Left renal pelvis (tissue), 4 donors: Measurements from ENCODE around the gene NEURL2. TPM values are rescaled to one million over a fixed set of nuclear protein-coding genes. Genes with fewer than 3 reads are reported as not detected.
"Not testable (repeated sequence)": the region's sequence is repeated elsewhere in the genome, so short reads cannot be mapped to it uniquely, and the experiment has no call there.

ENCODE experiments used
- DNase-seq, 4 donors: peaks; one replicate each; pipeline ENCODE4 v3.0.0-alpha.2; 2013; ENCODE audit warnings: low read depth in 4 of 4, low spot score in 3 of 4
- polyA plus RNA-seq, 4 donors: library from polyadenylated mRNA; unstranded; fragments of 120-200 nt; gene quantifications; one replicate each; pipeline ENCODE4 v1.2.1, GENCODE V29; 2013; ENCODE audit not compliant: insufficient read length in 4 of 4

NEURL2 gene
- polyA plus RNA-seq, 4 donors = 2.0 to 11.0 (median 4.3) TPM

DNA sequence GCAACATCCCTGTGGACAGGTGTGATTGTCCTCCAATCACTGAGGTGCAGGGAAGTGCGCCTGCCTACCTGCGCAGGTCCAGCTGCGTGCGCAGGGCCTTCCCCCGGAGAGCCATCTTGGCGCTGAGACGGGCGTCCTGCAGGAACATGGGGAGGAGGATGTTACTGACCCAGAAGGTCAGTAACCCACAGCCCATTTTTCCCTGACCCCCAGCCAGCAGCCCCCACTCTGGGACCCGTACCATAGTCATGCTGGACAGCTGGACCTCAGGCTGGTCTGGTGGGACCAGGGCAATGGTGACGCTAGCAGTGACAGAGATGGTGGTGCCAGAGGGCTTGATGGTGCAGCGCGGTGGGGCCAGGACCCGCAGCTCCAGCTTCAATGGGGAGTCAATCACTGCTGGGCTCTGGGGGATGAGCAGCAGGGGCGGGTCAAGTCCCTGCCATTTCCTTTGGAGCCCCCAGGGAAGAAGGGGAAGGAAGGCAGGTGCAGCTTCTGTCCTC is 11.2 kb upstream of the NEURL2 start:
- DNase-seq = no peak

DNA sequence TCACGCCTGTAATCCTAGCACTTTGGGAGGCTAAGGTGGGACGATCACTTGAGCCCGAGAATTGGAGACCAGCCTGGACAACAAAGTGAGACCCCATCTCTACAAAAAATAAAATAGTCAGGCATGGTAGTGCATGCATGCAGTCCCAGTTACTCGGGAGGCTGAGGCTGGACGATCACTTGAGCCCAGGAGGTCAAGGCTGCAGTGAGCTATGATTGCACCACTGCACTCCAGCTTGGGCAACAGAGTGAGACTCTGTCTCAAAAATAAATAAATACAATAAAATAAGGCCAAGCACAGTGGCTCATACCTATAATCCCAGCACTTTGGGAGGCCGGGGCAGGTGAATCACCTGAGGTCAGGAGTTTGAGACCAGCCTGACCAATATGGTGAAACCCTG is 10.3 kb upstream of the NEURL2 start:
- DNase-seq = not testable (repeated sequence)

DNA sequence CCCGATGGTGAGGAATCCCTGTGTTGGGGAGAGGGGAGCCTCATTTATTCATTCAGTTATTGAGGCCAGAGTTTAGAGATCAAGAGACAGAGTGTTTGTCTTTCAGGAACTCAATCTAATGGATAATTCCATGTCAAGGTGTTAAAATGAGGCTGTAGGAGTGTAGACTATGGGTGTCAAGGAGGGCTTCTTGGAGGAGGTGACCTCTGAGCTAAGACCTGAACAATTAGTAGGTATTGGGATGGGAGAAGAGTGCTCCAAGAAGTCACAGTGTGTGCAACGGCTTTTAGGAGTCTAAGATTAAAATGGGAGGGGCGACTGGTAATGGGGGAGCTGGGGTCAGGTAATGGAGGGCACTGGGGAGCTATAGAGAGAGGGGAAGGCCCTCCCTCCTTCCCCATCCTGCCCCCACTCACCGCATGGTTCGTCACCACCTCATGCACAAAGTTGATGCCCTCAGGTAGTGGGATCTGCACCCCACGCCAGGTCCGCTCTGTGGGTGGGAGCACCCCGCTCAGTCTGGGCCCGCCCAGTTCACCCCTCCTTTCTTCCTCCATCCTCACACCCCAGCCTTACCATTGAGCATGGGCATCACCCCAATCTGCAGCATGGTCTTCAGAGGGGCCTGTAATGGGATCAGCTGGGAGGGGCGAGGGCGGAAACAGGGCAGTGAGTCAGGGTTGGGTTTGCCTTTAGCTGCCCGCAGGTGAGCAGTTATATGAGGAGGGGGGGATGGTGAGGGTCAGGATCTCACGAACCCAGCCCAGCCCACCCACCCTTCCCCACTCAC is 8.2 kb upstream of the NEURL2 start:
- DNase-seq = no peak

DNA sequence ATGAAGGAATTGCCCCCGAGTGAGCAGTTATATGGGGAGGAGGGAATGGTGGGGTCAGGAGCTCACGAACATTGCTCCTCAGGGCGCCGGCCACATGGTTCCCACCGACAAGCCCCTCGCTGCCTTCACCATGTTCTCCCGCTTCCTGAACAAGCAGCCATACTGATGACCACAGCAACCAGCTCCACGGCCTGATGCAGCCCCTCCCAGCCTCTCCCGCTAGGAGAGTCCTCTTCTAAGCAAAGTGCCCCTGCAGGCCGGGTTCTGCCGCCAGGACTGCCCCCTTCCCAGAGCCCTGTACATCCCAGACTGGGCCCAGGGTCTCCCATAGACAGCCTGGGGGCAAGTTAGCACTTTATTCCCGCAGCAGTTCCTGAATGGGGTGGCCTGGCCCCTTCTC is 7.3 kb upstream of the NEURL2 start:
- no peak for DNase-seq

DNA sequence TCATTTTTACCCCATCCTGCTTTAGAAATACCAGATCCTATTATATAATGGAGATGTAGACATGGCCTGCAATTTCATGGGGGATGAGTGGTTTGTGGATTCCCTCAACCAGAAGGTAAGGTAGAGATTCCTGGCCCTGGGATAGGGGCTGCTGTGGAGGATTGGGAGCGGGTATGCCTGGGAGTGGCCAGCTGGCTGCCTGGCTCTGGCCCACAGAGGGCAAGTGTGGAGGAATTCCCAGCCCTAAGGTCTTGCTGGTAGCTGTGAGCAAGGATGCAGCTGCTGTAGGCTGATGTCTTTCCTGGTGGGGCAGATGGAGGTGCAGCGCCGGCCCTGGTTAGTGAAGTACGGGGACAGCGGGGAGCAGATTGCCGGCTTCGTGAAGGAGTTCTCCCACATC is 6.7 kb upstream of the NEURL2 start:
- no peak for DNase-seq

DNA sequence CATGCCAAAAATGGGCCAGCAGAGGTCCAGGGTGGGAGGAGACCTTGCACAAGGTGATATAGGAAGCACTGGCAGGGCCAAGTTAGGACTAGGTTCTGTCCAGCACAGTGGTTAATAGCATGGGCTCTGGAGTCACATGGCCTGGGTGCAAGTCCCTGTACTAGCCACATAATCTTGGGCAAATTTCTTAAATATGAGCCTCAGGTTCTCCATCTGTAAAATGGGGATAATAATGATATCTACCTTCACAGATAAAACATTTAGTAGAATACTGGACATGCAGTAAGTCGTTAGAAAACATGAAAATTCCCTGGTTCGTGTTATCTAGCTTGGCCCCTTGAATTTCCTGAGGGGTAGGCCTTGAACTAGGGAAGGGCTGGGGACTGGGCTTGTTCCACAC is 6.3 kb upstream of the NEURL2 start:
- no peak for DNase-seq

DNA sequence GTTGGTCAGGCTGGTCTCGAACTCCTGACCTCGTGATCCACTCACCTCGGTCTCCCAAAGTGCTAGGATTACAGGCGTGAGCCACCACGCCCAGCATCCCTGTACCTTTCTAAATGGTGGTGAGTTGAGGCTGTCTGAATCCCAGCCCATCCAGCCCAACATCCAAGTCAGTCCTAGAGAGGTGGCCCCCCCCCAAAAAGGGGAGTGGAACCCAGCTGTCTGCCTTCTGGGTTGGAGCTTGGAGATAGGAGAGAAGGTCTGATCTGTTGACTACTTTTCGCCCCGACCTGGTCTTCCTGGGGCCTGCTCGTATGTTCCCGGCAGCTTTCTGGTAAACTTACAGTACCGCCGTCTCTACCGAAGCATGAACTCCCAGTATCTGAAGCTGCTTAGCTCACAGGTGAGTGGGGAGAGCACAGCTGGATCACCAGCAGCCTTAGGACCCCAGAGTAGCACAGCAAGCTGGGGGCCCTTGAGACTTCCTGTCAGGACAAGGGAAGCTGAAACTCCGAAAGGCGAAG is 5.7 kb upstream of the NEURL2 start:
- DNase-seq = no peak

DNA sequence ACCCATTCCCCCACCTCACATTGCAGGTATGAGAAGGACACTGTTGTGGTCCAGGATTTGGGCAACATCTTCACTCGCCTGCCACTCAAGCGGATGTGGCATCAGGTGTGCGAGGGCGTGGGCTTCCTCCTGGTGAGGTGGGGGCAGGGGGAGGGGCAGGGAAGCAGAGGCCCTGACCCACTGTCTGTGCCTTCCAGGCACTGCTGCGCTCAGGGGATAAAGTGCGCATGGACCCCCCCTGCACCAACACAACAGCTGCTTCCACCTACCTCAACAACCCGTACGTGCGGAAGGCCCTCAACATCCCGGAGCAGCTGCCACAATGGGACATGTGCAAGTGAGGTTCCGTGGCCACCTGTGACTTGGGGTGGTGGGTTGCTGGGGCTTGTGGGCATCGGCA is 3.8 kb upstream of the NEURL2 start:
- DNase-seq = no peak

DNA sequence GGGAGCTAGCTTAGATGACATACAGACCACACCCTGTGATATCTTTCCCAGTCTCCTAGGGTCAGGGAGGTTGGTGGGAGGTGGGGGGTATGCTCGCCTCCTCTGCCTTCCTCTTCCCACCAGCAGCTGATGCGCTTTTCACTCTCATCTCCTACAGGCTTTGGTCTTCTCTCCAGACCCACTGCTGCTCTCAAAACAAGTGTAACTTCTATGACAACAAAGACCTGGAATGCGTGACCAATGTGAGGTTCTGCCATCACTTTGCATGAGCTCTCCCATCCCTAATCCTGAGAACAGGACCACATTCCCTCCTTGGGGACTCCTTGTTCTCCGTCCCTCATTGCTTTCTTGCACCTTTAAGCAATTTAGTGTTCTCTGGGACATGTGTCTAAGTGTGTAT is 2.8 kb upstream of the NEURL2 start:
- no peak for DNase-seq

DNA sequence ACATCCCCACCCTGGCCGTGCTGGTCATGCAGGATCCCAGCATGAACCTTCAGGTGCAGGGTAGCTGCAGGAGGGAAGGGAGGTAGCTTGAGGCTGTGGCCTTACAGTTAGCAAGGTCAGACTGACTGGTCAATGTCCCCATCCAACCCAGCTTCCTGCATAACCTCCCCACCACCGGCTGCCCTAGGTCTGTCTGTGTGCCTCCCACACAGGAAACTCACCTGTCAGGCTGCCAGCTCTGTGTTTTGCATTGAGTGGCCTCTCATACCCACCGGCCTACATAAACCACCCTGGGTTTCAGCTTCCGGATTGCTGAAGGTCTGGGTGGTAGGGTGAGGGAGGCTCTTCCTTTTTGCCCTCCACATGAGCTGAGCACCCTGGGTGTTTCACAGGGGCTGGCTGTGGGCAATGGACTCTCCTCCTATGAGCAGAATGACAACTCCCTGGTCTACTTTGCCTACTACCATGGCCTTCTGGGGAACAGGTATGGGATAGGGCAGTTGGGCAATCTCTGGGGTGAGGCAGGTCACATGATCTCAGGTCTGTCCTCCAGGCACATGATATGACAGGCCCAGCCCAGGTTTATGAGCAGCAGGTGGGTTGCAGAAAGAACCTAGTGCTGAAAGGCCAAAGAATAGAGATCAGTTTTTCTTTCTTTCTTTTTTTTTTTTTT is 2.0 kb upstream of the NEURL2 start:
- no peak for DNase-seq

DNA sequence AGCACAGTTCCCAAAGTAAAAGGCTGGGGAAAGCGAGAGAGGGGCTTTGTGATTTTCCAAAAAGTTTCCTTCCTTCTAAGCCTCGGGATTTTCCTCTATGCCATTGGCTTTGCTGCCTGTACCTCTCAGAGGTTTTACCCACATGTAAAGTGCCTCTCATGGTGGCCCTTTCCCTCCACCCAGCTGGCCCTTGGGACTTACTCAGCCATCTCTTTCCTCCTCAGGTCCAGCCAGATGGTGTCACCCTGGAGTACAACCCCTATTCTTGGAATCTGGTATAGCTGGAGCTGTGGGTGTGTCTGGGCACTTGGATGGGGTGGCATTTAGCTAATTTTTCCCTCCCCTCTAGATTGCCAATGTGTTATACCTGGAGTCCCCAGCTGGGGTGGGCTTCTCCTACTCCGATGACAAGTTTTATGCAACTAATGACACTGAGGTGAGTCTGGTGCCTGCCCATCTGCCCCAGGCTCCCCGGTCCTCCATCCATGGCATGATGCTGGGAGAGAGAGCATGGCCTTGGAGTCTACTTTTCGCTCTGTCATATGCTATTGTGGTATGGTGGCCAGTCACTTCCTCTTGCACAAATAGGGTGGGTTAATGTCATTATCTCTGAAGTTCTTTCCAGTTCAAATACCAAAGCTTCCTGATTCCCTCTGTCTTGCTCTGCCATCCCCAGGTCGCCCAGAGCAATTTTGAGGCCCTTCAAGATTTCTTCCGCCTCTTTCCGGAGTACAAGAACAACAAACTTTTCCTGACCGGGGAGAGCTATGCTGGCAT is 1.2 kb upstream of the NEURL2 start:
- no peak for DNase-seq

DNA sequence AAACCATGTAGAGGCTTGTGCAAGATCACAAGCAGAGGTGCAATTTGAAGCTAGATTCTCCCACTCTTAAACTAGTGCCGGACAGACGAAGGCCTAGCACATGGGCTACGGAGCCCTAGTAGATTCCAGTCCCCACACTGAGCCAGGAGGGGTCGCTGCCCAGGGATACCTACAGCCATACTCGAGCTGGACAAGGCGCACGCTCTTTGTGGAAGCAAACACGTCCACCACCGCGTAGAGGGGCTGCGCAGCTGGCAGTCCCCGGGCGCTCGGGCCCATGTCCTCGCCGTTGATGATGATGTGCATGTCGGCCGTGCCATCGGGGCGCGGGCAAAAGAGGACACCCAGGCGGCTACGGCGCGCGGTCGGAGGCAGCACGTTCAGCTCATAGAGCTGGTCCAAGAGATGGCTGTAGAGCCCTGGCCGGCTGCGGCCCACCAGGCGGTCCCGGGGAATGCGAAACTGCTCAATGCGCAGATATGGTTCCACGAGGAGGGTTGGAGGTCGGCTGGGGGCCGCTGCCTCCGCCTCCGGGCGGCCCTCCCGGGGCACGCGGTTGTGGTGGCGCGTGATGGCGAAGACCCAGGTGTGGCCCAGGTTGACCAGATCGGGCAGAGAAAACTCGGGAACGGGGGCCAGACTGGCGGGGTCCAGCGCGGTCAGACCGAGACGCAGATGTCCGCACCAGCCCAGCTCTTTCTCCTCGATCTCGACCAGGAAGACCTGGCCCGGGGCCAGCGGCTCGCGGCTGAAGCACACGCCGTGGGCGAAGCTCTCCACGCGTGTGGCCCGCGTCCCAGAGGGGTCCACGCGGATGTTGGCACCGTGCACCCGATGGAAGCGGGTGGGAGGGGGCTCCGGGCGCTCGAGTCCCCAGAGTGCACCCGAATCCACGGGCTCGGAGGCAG is 677 bp downstream of the NEURL2 start:
- peak in 3 of 4 donors; percentile 61 to 72 (median 66) for DNase-seq

DNA sequence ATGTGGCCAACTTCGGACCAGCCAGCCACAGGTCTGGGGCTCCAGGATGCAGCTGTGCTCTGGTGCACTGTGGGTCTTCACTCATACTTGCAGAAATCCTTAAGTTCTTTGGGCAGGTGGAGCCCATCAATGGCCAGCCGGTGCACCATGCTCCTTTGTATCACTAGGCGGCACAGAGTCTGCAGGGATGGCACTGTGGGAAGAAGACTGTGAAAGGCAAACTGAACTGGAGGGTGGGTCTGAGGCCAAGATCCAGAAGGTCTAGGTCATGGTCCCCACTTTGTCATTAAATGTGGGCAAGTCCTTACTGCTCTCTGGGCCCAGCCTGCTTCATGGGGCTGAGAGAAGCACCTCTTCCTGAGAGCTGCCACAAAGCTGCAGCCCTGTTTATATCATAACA is 2.3 kb downstream of the NEURL2 start:
- no peak for DNase-seq

DNA sequence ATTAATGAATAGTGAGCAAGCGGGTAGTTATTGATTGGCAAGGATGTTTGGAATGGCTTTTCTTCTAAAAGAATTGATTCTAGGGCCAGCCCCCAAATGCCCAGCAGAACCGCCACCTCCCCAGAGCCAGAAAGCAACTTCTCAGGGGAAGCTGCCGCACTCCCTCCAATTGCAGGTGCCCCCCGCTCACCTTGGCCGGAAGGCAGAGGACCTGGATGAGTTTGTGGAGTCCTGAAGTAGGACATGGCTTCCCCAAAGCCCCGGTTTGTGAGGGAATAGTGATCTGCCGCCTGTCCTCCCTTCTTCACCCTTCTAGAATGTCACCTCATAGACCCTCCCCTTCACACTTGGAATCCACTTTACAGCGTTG is 3.7 kb downstream of the NEURL2 start, which contains the start of gene SPATA25:
Gene SPATA25 (minus strand): TSS at position 277 of the 370 bp plus-strand sequence. CDS start 32 bp downstream, at position 245.
- DNase-seq = no peak

DNA sequence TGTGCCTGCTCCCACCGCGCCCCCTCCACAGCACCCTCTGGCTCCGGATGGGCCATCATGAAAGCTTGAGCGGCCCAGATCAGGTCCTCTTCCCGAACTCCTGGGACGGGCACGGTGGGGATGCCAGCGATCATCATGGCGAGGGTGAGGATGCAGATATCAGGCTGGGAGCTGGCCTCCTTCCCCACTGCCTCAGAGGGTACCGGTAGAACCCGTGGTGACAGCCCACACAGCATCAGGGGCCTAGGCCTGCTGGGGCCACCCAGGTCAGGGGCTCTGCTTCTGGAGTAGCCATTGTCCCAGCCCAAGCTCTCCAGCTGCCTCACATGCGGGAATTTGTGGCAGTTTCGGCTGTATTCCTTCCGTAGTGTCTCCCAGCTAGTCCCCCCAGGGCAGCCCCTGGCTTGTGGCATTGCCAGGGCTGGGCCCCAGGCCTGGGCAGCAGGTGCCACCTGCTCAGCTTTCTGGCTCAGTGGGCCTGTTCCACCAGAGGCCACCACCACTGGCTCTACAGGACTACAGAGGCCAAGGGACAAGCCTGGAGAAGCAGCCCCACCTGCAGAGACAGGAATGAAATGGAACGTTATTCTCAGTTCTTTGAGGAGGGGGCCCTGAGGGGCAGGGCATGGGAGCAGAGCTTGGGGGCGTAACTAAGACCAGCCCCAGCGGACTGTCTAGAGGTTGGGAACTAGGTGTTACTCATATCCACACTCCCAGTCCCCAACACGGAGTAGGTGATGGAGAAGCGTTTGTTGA is 4.2 kb downstream of the NEURL2 start:
- DNase-seq = no peak

DNA sequence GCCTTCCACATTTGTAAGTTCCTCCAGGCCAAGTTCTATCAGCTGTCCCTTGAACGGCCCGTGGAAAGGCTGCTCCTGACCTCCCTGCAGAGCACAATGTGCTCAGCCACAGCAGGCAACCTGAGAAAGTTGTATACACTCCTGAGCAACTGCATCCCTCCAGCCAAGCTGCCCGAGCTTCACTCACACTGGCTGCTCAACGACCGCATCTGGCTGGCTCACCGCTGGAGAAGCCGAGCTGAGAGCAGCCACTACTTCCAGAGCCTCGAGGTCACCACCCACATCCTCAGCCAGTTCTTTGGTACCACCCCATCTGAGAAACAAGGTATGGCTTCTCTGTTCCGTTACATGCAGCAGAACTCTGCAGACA is 7.9 kb downstream of the NEURL2 start:
- DNase-seq = no peak

DNA sequence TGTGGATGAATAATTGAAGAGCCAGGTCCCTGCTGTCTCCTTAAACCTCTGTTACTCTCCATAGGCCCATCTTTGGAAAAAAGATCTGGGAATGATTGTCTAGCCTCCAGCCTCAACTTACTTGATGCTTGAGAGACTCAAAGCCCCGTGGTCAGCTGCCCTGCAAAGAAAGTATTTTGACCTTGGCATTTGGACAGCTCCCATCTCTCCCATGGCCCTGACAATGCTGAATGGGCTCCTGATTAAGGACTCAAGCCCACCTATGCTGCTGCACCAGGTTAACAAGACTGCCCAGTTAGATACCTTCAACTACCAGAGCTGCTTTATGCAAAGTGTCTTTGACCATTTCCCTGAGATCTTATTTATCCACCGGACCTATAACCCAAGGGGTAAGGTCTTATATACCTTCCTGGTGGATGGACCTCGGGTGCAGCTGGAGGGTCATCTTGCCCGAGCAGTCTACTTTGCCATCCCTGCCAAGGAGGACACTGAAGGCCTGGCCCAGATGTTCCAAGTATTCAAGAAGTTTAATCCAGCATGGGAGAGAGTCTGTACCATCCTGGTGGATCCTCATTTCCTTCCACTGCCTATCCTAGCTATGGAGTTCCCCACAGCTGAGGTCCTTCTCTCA is 8.4 kb downstream of the NEURL2 start:
- DNase-seq = no peak

DNA sequence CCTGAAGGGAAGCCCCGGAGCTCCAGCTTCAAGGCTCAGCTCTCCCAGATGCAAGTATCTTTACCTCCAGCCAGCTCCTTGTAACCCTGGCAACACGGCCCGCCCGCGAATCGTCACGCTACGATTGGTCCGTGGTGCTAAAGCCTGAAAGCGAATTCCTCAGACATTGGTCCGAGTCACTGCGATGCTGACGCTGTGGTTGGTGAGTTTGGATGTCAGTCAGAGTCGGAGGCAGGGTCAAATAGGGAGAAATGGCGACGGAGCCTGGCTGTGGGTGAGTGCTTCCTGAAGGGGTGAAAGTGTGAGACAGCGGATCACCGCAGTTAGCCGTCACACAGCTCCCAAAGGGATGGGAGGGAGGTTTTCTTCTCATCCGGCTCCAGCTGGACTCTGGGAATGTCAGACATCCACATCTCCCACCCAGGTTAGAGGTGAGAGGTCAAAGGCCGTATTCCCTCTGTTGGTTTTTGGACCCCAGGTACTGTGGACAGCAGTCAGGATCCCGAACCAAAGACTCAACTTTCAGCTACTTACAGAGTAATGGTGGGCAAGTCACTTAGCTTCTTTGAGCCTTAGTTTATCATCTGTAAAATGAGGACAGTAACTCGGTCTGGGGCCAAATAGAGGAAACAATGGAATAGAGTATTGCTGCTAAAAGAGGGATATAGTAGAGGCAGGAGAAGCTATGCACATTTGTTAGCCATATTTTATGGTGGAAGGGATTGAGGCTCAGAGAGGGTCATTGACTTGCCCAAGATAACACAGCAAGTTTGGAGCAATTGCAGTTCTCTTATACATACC is 9.8 kb downstream of the NEURL2 start, which contains the start of gene ZSWIM1:
Gene ZSWIM1 (plus strand): TSS at position 240 of the 801 bp plus-strand sequence. CDS start 1,366 bp downstream, outside the sequence.
- peak; percentile 98 to 100 (median 99) for DNase-seq
